GM21717 (cell line): ENCODE results near the gene SLITRK1.

Experiments
- ATAC-seq: cut with Tn5 transposase; IDR thresholded peaks from one replicate; pipeline ENCODE4 v1.9.1; 2021; ENCODE audit warnings: mild to moderate bottlenecking, moderate library complexity; ENCODE audit not compliant: unreplicated experiment

Gene SLITRK1

GRCh38 chr13:83881917-83882605 lies at the start of gene SLITRK1:
TSS of gene SLITRK1 (minus strand) at chr13:83882474. CDS start at chr13:83881507, 967 bp downstream.
- no peak for ATAC-seq

GRCh38 chr13:83929157-83929556 lies 46.9 kb upstream of the SLITRK1 start:
- ATAC-seq = no peak

- ATAC-seq = no peak
These were observed 37.5 kb upstream of the SLITRK1 start for GRCh38 chr13:83919775-83920174.

DNA sequence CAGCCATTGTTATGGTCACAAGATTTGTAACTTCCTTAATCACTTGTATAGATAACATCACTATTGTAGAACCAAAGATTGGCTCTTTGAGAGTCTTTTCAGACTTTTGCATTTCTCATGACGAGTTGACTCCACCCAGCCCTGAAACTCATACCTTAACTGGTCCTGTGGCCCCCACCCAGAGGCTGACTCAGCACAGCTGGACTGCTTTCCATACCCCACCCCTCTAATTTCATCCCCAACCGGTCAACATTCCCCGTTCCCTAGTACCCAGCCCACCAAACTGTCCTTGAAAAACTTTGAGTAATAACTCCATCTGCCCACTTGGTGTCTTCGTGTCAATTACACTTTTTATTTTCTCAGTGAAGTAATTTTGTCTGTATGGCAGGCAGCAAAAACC lies 32.1 kb upstream of the SLITRK1 start:
- ATAC-seq = no peak

DNA sequence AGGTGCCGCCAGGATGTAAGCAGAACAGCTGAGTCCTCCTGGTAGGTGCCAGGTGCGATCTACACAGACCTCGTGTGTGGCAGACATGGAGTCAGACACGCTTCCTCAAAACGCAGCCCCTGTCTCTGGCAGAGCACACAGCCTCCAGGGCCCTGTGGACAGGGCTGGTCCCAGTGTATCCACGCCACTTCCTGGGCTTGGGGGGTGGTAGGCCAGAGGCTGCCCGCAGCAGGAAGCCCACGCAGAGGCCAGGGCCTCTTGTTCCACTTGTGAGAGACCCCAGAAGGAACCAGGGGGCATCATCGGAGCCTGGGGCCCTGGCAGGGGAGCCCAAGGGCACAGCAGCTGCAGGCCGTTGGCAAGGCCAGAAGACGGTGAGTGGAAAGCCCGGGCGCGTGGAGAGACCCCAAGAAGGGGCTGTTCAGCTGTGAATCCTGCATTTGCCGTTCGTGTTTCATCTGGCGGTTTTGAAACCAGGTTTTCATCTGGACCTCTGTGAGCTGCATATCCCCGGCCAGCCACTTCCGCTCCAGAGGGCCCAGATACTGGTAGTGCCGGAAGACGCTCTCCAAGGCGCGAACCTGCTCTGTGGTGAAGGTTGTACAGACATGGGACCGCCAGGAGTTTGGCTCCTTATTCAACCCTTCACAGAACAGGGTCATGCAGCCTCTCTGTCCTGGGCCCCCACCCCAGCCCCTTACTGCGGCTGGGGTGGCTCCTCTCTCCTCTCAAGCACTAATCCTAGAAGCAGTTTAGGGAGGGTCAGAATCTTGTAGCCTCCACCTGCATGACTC lies 25.1 kb upstream of the SLITRK1 start:
- no peak for ATAC-seq

- no peak for ATAC-seq
These were observed 24.1 kb upstream of the SLITRK1 start for GRCh38 chr13:83906240-83906820.

GRCh38 chr13:83905641-83906040 lies 23.4 kb upstream of the SLITRK1 start:
- ATAC-seq = no peak

- ATAC-seq = no peak
These were observed 13.8 kb upstream of the SLITRK1 start for GRCh38 chr13:83895994-83896580.

DNA sequence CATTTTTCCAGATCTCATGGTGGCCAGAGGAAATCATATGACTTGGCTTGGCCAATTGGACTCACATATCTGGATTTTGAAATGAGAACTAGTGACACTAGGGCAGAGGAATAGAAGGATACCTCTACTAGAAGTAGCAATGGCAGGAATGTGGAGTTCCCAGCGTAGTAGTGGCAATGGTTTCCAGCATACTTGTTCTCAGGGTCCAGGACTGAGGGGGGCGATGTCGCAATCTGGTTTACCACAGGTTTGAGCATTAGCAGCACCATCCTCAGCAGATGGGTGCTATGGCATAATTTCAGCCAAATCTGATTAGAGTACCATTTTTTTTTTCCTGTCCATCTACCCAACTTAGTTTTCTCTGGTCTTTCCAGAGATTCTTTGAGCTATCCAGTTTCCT lies 8.1 kb upstream of the SLITRK1 start:
- ATAC-seq = no peak

DNA sequence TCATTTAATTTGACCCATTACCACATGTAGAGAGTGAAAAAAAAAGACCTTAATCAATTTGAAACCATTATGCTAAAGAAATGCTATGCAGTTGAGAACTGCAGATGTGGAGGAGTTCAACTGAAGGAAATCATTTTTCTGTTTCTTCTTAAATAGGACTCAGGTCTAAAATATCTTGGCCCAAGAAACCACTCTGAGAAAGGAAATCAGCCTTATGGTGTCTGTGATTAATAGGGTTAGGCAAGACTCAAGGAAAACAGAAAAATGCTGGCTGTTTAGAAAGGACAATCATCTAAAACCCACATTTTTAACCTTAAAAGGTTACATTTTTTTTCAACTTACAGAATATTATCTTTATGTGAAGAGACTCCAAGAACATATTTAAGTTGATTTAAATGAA lies 1.9 kb upstream of the SLITRK1 start:
- no peak for ATAC-seq

DNA sequence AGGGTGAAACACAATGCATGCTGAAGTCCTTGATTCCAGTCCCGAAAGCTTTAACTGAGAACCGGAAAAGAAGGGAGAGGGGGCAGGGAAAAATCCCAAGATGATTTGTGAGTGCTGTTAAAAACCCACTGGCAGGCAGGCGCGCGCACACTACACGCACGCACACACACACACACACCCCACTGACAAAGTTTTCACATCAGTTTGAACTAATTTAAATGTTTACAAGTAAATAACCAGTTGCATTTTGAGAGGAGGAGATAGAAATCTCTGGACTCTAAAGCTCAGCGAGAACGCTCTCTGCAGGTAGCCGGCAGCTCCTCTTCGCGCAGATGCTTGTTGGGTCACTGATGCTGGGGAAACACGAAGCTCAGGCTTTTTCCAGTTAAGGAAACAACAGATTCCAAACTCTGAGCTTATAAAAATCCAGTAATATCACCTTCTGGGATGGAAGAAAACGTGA lies 818 bp upstream of the SLITRK1 start:
- no peak for ATAC-seq

DNA sequence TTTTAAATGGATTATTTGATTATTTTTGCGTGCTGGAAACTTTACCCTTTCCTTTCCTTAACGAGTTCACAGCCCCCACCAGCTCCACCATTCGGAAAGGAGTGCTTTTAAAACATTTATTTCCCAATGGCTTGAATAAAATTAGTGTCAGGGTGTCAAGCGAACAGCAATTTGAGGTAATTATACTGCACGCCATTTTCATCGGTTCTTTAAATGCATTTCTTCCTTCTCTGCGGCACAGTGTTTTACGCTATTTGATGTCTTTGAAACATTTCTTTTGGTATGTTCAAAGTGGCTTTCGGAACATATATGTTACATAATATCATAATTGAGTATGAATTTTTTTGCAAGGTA lies 309 bp upstream of the SLITRK1 start:
- no peak for ATAC-seq

- no peak for ATAC-seq
These were observed 1.1 kb downstream of the SLITRK1 start for GRCh38 chr13:83881140-83881684.

DNA sequence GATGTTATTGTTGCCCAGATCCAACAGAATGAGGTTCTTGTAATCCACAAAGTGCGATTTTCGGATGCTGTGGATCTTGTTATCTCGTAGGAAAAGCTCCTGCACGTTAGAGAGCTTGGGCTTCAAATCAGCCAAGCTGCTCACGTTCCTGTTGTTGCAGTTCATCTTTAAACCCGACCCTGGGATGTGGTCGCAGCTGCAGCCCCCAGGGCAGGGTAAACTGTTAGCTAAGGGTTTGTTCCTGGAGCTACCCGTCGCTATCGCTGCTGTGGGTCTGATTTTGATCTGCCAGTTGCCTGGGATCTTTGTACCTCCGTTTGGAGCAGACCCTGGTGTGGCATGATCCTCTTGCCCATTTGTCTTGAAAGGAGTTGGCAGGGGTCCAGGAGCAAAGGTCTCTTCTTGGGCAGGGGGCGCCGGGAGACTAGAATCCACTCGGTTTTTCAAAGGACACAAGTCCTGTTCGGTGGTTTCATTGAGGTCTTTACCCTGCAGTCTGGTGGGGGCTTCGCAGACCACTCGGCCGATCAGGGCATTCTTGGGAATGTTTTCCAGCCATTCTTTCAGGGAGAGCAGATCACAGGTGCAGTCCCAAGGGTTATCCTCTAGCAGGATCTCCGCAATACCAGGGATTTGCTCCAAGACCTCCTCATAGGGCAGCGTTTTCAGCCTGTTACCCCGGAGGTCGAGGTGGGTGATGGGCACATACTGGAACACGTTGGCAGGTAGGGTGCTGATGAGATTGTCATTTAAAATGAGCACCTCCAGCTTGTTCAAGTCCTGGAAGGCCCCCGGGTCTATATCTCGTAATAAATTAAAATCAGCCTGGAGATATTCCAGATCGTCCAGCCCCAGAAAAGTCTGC lies 1.8 kb downstream of the SLITRK1 start:
- no peak for ATAC-seq

DNA sequence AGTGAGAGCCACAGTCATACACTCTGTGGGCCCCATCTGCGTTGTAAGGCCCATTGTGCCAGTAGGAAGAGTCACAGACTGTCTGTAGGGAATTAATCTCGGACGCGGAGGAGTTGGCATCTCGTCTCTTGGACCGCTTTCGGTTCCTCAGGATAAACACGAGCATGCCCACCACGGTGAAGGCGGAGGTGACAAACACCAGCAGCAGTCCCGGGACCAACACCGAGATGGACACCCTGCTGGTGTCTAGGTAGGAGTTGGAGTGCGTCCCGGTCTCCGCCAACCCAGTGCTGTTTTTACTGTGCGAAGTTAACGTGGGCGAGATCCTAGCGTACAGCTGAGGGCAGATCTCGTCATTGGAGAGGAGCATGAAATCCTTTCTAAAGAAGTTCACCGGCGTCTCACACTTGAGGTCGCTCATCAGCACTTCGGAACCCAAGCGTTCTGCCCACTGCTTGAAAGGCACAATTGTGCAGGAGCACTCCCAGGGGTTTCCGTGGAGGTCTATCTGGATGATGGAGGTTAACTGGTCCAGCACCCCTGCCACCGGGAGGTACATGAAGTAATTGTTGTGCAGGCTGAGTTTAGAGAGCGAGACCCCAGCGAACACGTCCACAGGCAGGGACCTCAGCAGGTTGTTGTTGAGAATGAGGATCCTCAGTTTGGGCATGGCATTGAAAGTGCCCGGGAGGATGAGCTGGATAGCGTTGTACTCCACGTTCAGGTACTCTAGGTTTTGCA lies 2.7 kb downstream of the SLITRK1 start:
- no peak for ATAC-seq

DNA sequence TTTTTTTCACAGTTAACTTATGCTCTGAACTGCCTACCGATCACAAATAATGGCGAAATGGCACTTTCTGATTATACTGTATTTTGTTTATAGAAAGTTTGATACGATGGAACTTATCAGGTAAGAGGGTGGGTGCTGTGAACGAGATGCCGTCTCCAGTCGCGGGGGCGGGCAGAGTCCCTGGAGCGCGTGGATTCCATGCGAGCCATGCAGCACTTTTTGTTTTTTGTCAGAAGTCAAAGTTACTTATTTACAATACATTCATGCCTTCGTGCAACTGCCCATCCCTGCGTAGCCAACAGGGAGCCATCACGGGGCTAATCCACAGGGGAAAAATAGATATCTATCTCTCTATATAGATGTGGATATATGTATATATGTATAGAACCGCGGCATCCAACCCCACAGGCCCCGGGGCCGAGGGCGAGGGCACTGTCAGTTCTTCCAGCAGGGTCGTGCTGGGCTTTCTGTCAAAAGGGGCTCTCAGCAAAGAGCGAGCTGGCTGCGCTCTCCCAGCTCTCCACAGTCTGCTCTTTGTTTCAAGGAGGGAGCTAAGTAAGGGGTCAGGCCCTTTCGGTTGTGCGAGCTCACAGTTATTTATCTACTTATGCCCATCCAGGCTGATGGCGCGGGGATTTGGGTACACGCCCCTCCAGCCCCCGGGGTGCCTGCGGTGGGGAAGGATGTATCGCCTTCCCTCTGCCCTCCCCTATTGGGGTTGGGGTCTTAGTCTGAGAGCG lies 3.4 kb downstream of the SLITRK1 start:
- ATAC-seq = no peak

- ATAC-seq = no peak
These were observed 4.5 kb downstream of the SLITRK1 start for GRCh38 chr13:83877651-83878355.

DNA sequence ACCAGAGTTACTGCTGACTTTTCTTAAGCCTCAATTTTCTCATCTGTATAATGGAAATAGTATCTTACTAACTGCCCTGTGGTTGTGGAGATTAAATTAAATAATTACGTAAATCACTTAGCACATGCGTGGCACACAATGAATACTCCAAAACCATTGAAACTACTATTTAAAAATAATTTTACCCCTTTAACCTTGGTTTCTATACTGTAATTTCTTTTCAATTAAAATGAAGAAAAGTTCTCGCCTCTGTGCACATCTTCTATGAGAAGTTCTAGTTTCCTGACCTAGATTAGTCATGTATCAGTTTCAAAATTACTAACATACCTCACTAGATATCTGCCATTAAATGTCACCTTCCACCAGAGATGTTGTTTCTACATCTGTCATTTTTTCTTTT lies 5.7 kb downstream of the SLITRK1 start:
- ATAC-seq = peak; percentile 95
